Spleen (tissue), 11 donors: Measurements from ENCODE around the gene EYS. TPM values are rescaled to one million over a fixed set of nuclear protein-coding genes. Genes with fewer than 3 reads are reported as not detected.

Experiments
- DNase-seq: peaks from one replicate; pipeline ENCODE4 v3.0.0-alpha.2; 2020
- H3K27ac ChIP-seq, 8 donors: fragments of 200-600 bp; sonication (generic) in 7 of 8; 1 replicate in 4 of 8; 2 replicates in 4 of 8; pipeline versions ENCODE4 v1.5.0 to v1.8.0; 2016 to 2021; ENCODE audit warnings: inconsistent platforms in 4 of 8, mild to moderate bottlenecking in 4 of 8, moderate library complexity in 1 of 8
- H3K27me3 ChIP-seq, 7 donors: fragments of 200-600 bp; sonication (generic) in 6 of 7; replicated peaks in 1 of 7; 1 replicate in 4 of 7; 2 replicates in 3 of 7; pipeline versions ENCODE4 v1.5.0 to v1.8.0; 2016 to 2021; ENCODE audit warnings: inconsistent platforms in 3 of 7, mild to moderate bottlenecking in 1 of 7
- H3K36me3 ChIP-seq, 6 donors: fragments of 200-600 bp; sonication (generic) in 5 of 6; 1 replicate in 4 of 6; 2 replicates in 2 of 6; pipeline versions ENCODE4 v1.5.0 to v1.8.0; 2016 to 2021; ENCODE audit warnings: inconsistent platforms in 2 of 6
- H3K4me1 ChIP-seq, 6 donors: fragments of 200-600 bp; sonication (generic) in 5 of 6; 1 replicate in 3 of 6; 2 replicates in 3 of 6; pipeline versions ENCODE4 v1.5.0 to v1.8.0; 2016 to 2021; ENCODE audit warnings: inconsistent platforms in 3 of 6
- H3K4me3 ChIP-seq, 8 donors: fragments of 200-600 bp; sonication (generic) in 7 of 8; 1 replicate in 4 of 8; 2 replicates in 4 of 8; pipeline versions ENCODE4 v1.5.0 to v1.8.0; 2016 to 2021; ENCODE audit warnings: inconsistent platforms in 4 of 8, mild to moderate bottlenecking in 4 of 8, moderate library complexity in 2 of 8
- H3K9me3 ChIP-seq, 8 donors: fragments of 200-600 bp; sonication (generic) in 7 of 8; 1 replicate in 4 of 8; 2 replicates in 4 of 8; pipeline versions ENCODE4 v1.5.0 to v1.8.0; 2016 to 2021; ENCODE audit warnings: inconsistent platforms in 4 of 8
- POLR2A ChIP-seq, 3 donors: fragments of 450-650 bp; IDR thresholded peaks; one replicate each; pipeline ENCODE4 v1.5.1; 2017; ENCODE audit warnings: antibody characterized with exemption in 3 of 3, mild to moderate bottlenecking in 1 of 3
- POLR2AphosphoS5 ChIP-seq, 3 donors: sonication (generic); formaldehyde crosslinking; IDR thresholded peaks; one replicate each; pipeline ENCODE4 v1.5.1; 2017; ENCODE audit warnings: antibody characterized with exemption in 3 of 3
- WGBS, 5 donors: extraction: QIAGEN DNeasy Blood & Tissue Kit in 3 of 5; methylation state at CpG; one replicate each; pipeline versions ENCODE4 v1.1.5 to v1.1.7; 2013 to 2018; 5-methylcytosine and 5-hydroxymethylcytosine counted together
- intact Hi-C: fragments of 100-400 bp; cut with DNase I; formaldehyde crosslinking; loops from one replicate; pipeline ENCODE4 v1.15.0; 2023; ENCODE audit warnings: low total_unique reads
- polyA plus RNA-seq, 3 donors: library from polyadenylated mRNA; stranded (reverse); fragments of 200-250 nt; gene quantifications; one replicate each; pipeline ENCODE4 v1.2.1, GENCODE V29; 2013
- total RNA-seq, 7 donors: library from RNA; depleted of rRNA in 3 of 7; stranded (reverse); fragments of >200 nt in 3 of 7; fragmentation: NEBNext Ultra II Directional in 4 of 7; extraction: Animal tissue kit (Norgen Biotek cat#: 25700) in 4 of 7; gene quantifications; one replicate each; pipeline versions ENCODE4 v1.1.0 to v1.2.1, GENCODE V29; 2016 to 2021
- TF ChIP-seq, protein P1 (sequence below), 11 experiments: fragments of 200-600 bp in 7 of 11; fragments of 450-650 bp in 4 of 11; sonication (generic) in 4 of 11; IDR thresholded peaks in 8 of 11; conservative IDR thresholded peaks in 3 of 11; 1 replicate in 7 of 11; 2 replicates in 4 of 11; pipeline versions ENCODE4 v1.4.0 to v1.8.0; 2016 to 2021; ENCODE audit warnings: antibody characterized with exemption in 11 of 11, inconsistent platforms in 4 of 11, mild to moderate bottlenecking in 1 of 11
- donor health status: healthy with polysubstance abuse.
- donor health status: DM: no; HTN: no; CAD: no; lungs with moderate emphysema.
- donor health status: DM: no; HTN: no; CAD: no.
- donor health status: Bipolar disorder and iron deficiency.
- donor health status: healthy.
- donor health status: DM: no; HTN: no; CAD: no.
- donor health status: DM: yes; HTN: yes; CAD: no.

EYS gene
- total and polyA plus RNA-seq, 10 donors, result under 0.01 to 0.72 (median 0.28) TPM; not detected in 5

GRCh38 chr6:65229825-65230224, 477.2 kb downstream of the EYS start:
- TF ChIP-seq, protein P1, sequence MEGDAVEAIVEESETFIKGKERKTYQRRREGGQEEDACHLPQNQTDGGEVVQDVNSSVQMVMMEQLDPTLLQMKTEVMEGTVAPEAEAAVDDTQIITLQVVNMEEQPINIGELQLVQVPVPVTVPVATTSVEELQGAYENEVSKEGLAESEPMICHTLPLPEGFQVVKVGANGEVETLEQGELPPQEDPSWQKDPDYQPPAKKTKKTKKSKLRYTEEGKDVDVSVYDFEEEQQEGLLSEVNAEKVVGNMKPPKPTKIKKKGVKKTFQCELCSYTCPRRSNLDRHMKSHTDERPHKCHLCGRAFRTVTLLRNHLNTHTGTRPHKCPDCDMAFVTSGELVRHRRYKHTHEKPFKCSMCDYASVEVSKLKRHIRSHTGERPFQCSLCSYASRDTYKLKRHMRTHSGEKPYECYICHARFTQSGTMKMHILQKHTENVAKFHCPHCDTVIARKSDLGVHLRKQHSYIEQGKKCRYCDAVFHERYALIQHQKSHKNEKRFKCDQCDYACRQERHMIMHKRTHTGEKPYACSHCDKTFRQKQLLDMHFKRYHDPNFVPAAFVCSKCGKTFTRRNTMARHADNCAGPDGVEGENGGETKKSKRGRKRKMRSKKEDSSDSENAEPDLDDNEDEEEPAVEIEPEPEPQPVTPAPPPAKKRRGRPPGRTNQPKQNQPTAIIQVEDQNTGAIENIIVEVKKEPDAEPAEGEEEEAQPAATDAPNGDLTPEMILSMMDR (IDR thresholded peaks at IDR 0.05 in 8 of 11, conservative IDR thresholded peaks at IDR 0.05 in 3 of 11), result no peak
- no peak for TF ChIP-seq POLR2AphosphoS5 (IDR thresholded peaks at IDR 0.05)
- TF ChIP-seq POLR2A (IDR thresholded peaks at IDR 0.05), result no peak
- Histone ChIP-seq H3K36me3 (no peaks in the 10 kb centered on the region), H3K27me3 (no peaks in the 10 kb centered on the region), H3K4me3 (no peak overlapping the region), H3K4me1 (no peaks in the 10 kb centered on the region), H3K9me3 (peaks cover 0 to 13% (median 0%) of the 10 kb centered on the region in 8 donors), H3K27ac (no peak overlapping the region)
- 0 to 5% (median 3%) methylated on average over 1 of the region's 1 CpG for WGBS, 5 donors
- no peak for DNase-seq
- intact Hi-C loops, result no loop called here

GRCh38 chr6:65221153-65221552, 485.9 kb downstream of the EYS start:
- no peak overlapping the region for H3K4me3 ChIP-seq
- intact Hi-C loops, result no loop called here
- WGBS, 5 donors, result 91 to 100% (median 97%) methylated on average over 1 of the region's 1 CpG
- TF ChIP-seq POLR2AphosphoS5 (IDR thresholded peaks at IDR 0.05), result no peak
- TF ChIP-seq, protein P1 (IDR thresholded peaks at IDR 0.05 in 8 of 11, conservative IDR thresholded peaks at IDR 0.05 in 3 of 11), result no peak
- no peak for TF ChIP-seq POLR2A (IDR thresholded peaks at IDR 0.05)
- peaks cover 0 to 44% (median 26%) of the 10 kb centered on the region in 8 donors for H3K9me3 ChIP-seq
- no peak overlapping the region for H3K27ac ChIP-seq
- no peaks in the 10 kb centered on the region for H3K36me3 ChIP-seq
- no peaks in the 10 kb centered on the region for H3K4me1 ChIP-seq
- DNase-seq, result no peak
- no peaks in the 10 kb centered on the region for H3K27me3 ChIP-seq

- peaks cover 0 to 37% (median 26%) of the 10 kb centered on the region in 8 donors for H3K9me3 ChIP-seq
- H3K4me1 ChIP-seq, result no peaks in the 10 kb centered on the region
- H3K36me3 ChIP-seq, result no peaks in the 10 kb centered on the region
- H3K4me3 ChIP-seq, result no peak overlapping the region
- TF ChIP-seq POLR2AphosphoS5 (IDR thresholded peaks at IDR 0.05), result no peak
- TF ChIP-seq, protein P1 (IDR thresholded peaks at IDR 0.05 in 8 of 11, conservative IDR thresholded peaks at IDR 0.05 in 3 of 11), result no peak
- TF ChIP-seq POLR2A (IDR thresholded peaks at IDR 0.05), result no peak
- no peak for DNase-seq
- intact Hi-C loops, result no loop called here
- no peak overlapping the region for H3K27ac ChIP-seq
- 75 to 86% (median 81%) methylated on average over 2 of the region's 2 CpGs for WGBS, 5 donors
- no peaks in the 10 kb centered on the region for H3K27me3 ChIP-seq
Measured at GRCh38 chr6:65202738-65203137, 504.3 kb downstream of the EYS start.

- Histone ChIP-seq H3K27me3 (no peaks in the 10 kb centered on the region), H3K9me3 (peaks cover 0 to 22% (median 14%) of the 10 kb centered on the region in 8 donors), H3K4me3 (no peak overlapping the region), H3K27ac (no peak overlapping the region), H3K4me1 (no peaks in the 10 kb centered on the region), H3K36me3 (no peaks in the 10 kb centered on the region)
- DNase-seq, result no peak
- TF ChIP-seq, protein P1 (IDR thresholded peaks at IDR 0.05 in 8 of 11, conservative IDR thresholded peaks at IDR 0.05 in 3 of 11), result no peak
- no peak for TF ChIP-seq POLR2A (IDR thresholded peaks at IDR 0.05)
- no peak for TF ChIP-seq POLR2AphosphoS5 (IDR thresholded peaks at IDR 0.05)
- 72 to 92% (median 87%) methylated on average over 3 of the region's 3 CpGs for WGBS, 5 donors
- intact Hi-C loops, result no loop called here
Measured at GRCh38 chr6:65199683-65200082, 507.3 kb downstream of the EYS start.
